Neuronal stem cell (in vitro differentiated cells): ENCODE results near the gene RFX1.

Experiments
- DNase-seq: peaks from one replicate; pipeline ENCODE4 v3.0.0-alpha.2; 2013; ENCODE audit warnings: low spot score
- H2AFZ ChIP-seq: one replicate; pipeline ENCODE4 v1.6.1; 2013; ENCODE audit warnings: mild to moderate bottlenecking, low read length, inconsistent platforms
- H2AK5ac ChIP-seq: 2 replicates; pipeline ENCODE4 v1.6.1; 2013; ENCODE audit warnings: low read depth, mild to moderate bottlenecking, inconsistent platforms, low read length, moderate library complexity, mixed read lengths
- H2BK120ac ChIP-seq: 2 replicates; pipeline ENCODE4 v1.6.1; 2013; ENCODE audit warnings: low read depth, mild to moderate bottlenecking, inconsistent platforms, low read length, moderate library complexity, mixed read lengths
- H2BK12ac ChIP-seq: one replicate; pipeline ENCODE4 v1.6.1; 2013; ENCODE audit warnings: low read length, inconsistent platforms
- H2BK15ac ChIP-seq: 2 replicates; pipeline ENCODE4 v1.6.1; 2013; ENCODE audit warnings: mild to moderate bottlenecking, low read length, inconsistent platforms, mixed read lengths
- H2BK5ac ChIP-seq: one replicate; pipeline ENCODE4 v1.6.1; 2013; ENCODE audit warnings: inconsistent platforms, mild to moderate bottlenecking, low read length, moderate library complexity
- H3K14ac ChIP-seq: one replicate; pipeline ENCODE4 v1.6.1; 2013; ENCODE audit warnings: low read length, inconsistent platforms
- H3K18ac ChIP-seq: 2 replicates; pipeline ENCODE4 v1.6.1; 2013; ENCODE audit warnings: low read length, inconsistent platforms
- H3K23ac ChIP-seq: 2 replicates; pipeline ENCODE4 v1.6.1; 2013; ENCODE audit warnings: low read depth, mild to moderate bottlenecking, mixed read lengths, low read length, inconsistent platforms; ENCODE audit not compliant: poor library complexity
- H3K27ac ChIP-seq: replicated peaks from 3 replicates; pipeline ENCODE4 v1.5.1; 2013; ENCODE audit warnings: low read length, inconsistent platforms
- H3K27me3 ChIP-seq, 3 experiments: 2 replicates each; pipeline ENCODE4 v1.6.1; 2013; ENCODE audit warnings: low read length in 3 of 3, mild to moderate bottlenecking in 2 of 3, inconsistent platforms in 1 of 3, low read depth in 1 of 3, mixed read lengths in 1 of 3, moderate library complexity in 1 of 3; ENCODE audit not compliant: control insufficient read depth in 3 of 3, insufficient read depth in 3 of 3
- H3K36me3 ChIP-seq, 2 donors: replicated peaks in 1 of 2; 2 replicates each; pipeline ENCODE4 v1.6.1; 2013; ENCODE audit warnings: low read length in 2 of 2; ENCODE audit not compliant: control insufficient read depth in 2 of 2, insufficient read depth in 2 of 2
- H3K4ac ChIP-seq: 2 replicates; pipeline ENCODE4 v1.6.1; 2013; ENCODE audit warnings: inconsistent platforms, mild to moderate bottlenecking, low read length, moderate library complexity
- H3K4me1 ChIP-seq, 2 donors: 1 replicate in 1 of 2; 2 replicates in 1 of 2; pipeline ENCODE4 v1.6.1; 2013; ENCODE audit warnings: low read length in 2 of 2, low read depth in 1 of 2; ENCODE audit not compliant: control insufficient read depth in 2 of 2, insufficient read depth in 1 of 2
- H3K4me2 ChIP-seq: one replicate; pipeline ENCODE4 v1.6.1; 2013; ENCODE audit warnings: mild to moderate bottlenecking, low read length, inconsistent platforms; ENCODE audit not compliant: insufficient read depth, poor library complexity, severe bottlenecking
- H3K4me3 ChIP-seq, 2 donors: 2 replicates each; pipeline ENCODE4 v1.5.1; 2013; ENCODE audit warnings: low read length in 2 of 2, mild to moderate bottlenecking in 2 of 2, inconsistent platforms in 1 of 2, moderate library complexity in 1 of 2
- H3K79me1 ChIP-seq: one replicate; pipeline ENCODE4 v1.6.1; 2013; ENCODE audit warnings: low read depth, mild to moderate bottlenecking, inconsistent platforms, low read length, moderate library complexity
- H3K9ac ChIP-seq: one replicate; pipeline ENCODE4 v1.6.1; 2013; ENCODE audit warnings: mild to moderate bottlenecking, low read depth, low read length, inconsistent platforms; ENCODE audit not compliant: poor library complexity
- H3K9me3 ChIP-seq, 2 donors: replicated peaks in 1 of 2; 2 replicates each; pipeline versions ENCODE3 to v1.6.1; 2013; ENCODE audit warnings: low read length in 2 of 2, mild to moderate bottlenecking in 2 of 2, inconsistent platforms in 1 of 2, low read depth in 1 of 2, mixed read lengths in 1 of 2, moderate library complexity in 1 of 2; ENCODE audit not compliant: control insufficient read depth in 2 of 2, insufficient read depth in 1 of 2
- H4K8ac ChIP-seq: one replicate; pipeline ENCODE4 v1.6.1; 2013; ENCODE audit warnings: low read depth, mild to moderate bottlenecking, inconsistent platforms, low read length, moderate library complexity
- H4K91ac ChIP-seq: one replicate; pipeline ENCODE4 v1.6.1; 2013; ENCODE audit warnings: low read length, low read depth, mild to moderate bottlenecking, inconsistent platforms; ENCODE audit not compliant: poor library complexity
- WGBS, 2 donors: extraction: QIAGEN DNeasy Blood & Tissue Kit; methylation state at CpG; one replicate each; pipeline ENCODE4 v1.1.7; 2013; ENCODE audit warnings: missing lambda C conversion rate in 2 of 2, mixed read lengths in 1 of 2; ENCODE audit not compliant: insufficient read length in 2 of 2, insufficient replicate concordance in 1 of 2; ENCODE audit errors: extremely low coverage in 2 of 2; 5-methylcytosine and 5-hydroxymethylcytosine counted together

Gene RFX1

GRCh38 chr19:13938301-13939064 lies 67.6 kb downstream of the RFX1 start, which contains the start of gene PODNL1:
TSS of gene PODNL1 (minus strand) at chr19:13938417. CDS start at chr19:13938181, 236 bp downstream.
- H3K23ac ChIP-seq: peak within 1 kb of the TSS; percentile 73
- DNase-seq: no peak
- H3K4me3 ChIP-seq: peak within 1 kb of the TSS; percentile 24 to 34
- H3K9ac ChIP-seq: peak within 1 kb of the TSS; percentile 81
- no peaks in the 10 kb centered on the region for H3K79me1 ChIP-seq
- peak within 1 kb of the TSS; percentile 99 for H4K8ac ChIP-seq
- H2BK12ac ChIP-seq: peak within 1 kb of the TSS; percentile 94
- H3K4ac ChIP-seq: peak within 1 kb of the TSS; percentile 37
- H2AFZ ChIP-seq: peak within 1 kb of the TSS; percentile 80
- peak within 1 kb of the TSS; percentile 37 for H3K4me2 ChIP-seq
- H3K4me1 ChIP-seq: peaks cover 20 to 21% of the 10 kb centered on the region in 2 donors
- no peak within 1 kb of the TSS for H3K27ac ChIP-seq
- no CpG with 5 or more reads among the region's 21 CpGs for WGBS, 2 donors
- H2AK5ac ChIP-seq: peak within 1 kb of the TSS; percentile 86
- H2BK120ac ChIP-seq: peak within 1 kb of the TSS; percentile 67
- H3K27me3 ChIP-seq: peaks cover 0 to 2% (median 0%) of the 10 kb centered on the region in 3 experiments
- peaks cover 0 to 4% of the 10 kb centered on the region in 2 donors for H3K36me3 ChIP-seq
- H4K91ac ChIP-seq: no peak within 1 kb of the TSS
- H3K9me3 ChIP-seq: peaks cover 2 to 4% of the 10 kb centered on the region in 2 donors
- H2BK15ac ChIP-seq: peak within 1 kb of the TSS; percentile 97
- peak within 1 kb of the TSS; percentile 99 for H3K14ac ChIP-seq
- peak within 1 kb of the TSS; percentile 66 for H2BK5ac ChIP-seq
- H3K18ac ChIP-seq: peak within 1 kb of the TSS; percentile 90

GRCh38 chr19:13937479-13938300 lies 68.4 kb downstream of the RFX1 start:
- peaks cover 0 to 2% (median 0%) of the 10 kb centered on the region in 3 experiments for H3K27me3 ChIP-seq

GRCh38 chr19:13935765-13936510 lies 70.2 kb downstream of the RFX1 start:
- Histone ChIP-seq H3K36me3 (peaks cover 4 to 7% of the 10 kb centered on the region in 2 donors), H3K18ac (peak overlapping the region; percentile 100), H4K91ac (peak overlapping the region; percentile 68), H2AK5ac (peak overlapping the region; percentile 100), H4K8ac (peak overlapping the region; percentile 100), H3K9ac (peak overlapping the region; percentile 70), H2AFZ (peak overlapping the region; percentile 83), H3K4me1 (peaks cover 20 to 21% of the 10 kb centered on the region in 2 donors), H2BK5ac (peak overlapping the region; percentile 90), H3K27me3 (peaks cover 0 to 2% (median 0%) of the 10 kb centered on the region in 3 experiments), H3K79me1 (no peaks in the 10 kb centered on the region), H3K4me2 (peak overlapping the region; percentile 11), H3K4ac (peak overlapping the region; percentile 98), H3K9me3 (no peaks in the 10 kb centered on the region), H3K4me3 (no peak overlapping the region), H2BK12ac (peak overlapping the region; percentile 77), H2BK120ac (peak overlapping the region; percentile 99), H2BK15ac (peak overlapping the region; percentile 100), H3K27ac (peak overlapping the region; percentile 33), H3K14ac (peak overlapping the region; percentile 98), H3K23ac (peak overlapping the region; percentile 96)
- DNase-seq: peak; percentile 35
- WGBS, 2 donors: no CpG with 5 or more reads among the region's 22 CpGs

More at GRCh38 chr19:13937479-13938300, 68.4 kb downstream of the RFX1 start:
- H4K8ac ChIP-seq: peak overlapping the region; percentile 99
- peaks cover 20 to 21% of the 10 kb centered on the region in 2 donors for H3K4me1 ChIP-seq
- H3K27ac ChIP-seq: no peak overlapping the region
- H3K4me3 ChIP-seq: peak overlapping the region; percentile 24 to 34
- H3K36me3 ChIP-seq: peaks cover 0 to 4% of the 10 kb centered on the region in 2 donors
- peak overlapping the region; percentile 94 for H2BK12ac ChIP-seq
- no peaks in the 10 kb centered on the region for H3K79me1 ChIP-seq
- H3K9me3 ChIP-seq: peaks cover 2 to 4% of the 10 kb centered on the region in 2 donors
- H2AK5ac ChIP-seq: peak overlapping the region; percentile 86
- H3K4ac ChIP-seq: peak overlapping the region; percentile 37
- H2BK5ac ChIP-seq: peak overlapping the region; percentile 66
- peak overlapping the region; percentile 37 for H3K4me2 ChIP-seq
- H4K91ac ChIP-seq: no peak overlapping the region
- DNase-seq: no peak
- peak overlapping the region; percentile 90 for H3K18ac ChIP-seq
- H2BK15ac ChIP-seq: peak overlapping the region; percentile 97
- H3K14ac ChIP-seq: peak overlapping the region; percentile 99
- H3K23ac ChIP-seq: peak overlapping the region; percentile 73
- 100% methylated on average over 1 of the region's 29 CpGs; no CpG with 5 or more reads in 1 of the 2 donors for WGBS, 2 donors
- H3K9ac ChIP-seq: peak overlapping the region; percentile 81
- peak overlapping the region; percentile 67 for H2BK120ac ChIP-seq
- H2AFZ ChIP-seq: peak overlapping the region; percentile 80
